Suprapubic skin (tissue), 4 donors: ENCODE measurements around the gene PTS.

ENCODE experiments used
- EP300 ChIP-seq: sonication (generic); formaldehyde crosslinking; IDR thresholded peaks from one replicate; pipeline ENCODE4 v1.6.1; 2017; ENCODE audit warnings: antibody characterized with exemption
- POLR2A ChIP-seq, 2 donors: fragments of 450-650 bp; IDR thresholded peaks; one replicate each; pipeline ENCODE4 v1.6.1; 2017; ENCODE audit warnings: antibody characterized with exemption in 2 of 2, mild to moderate bottlenecking in 2 of 2, moderate library complexity in 2 of 2
- POLR2AphosphoS5 ChIP-seq, 3 donors: sonication (generic); formaldehyde crosslinking; IDR thresholded peaks; one replicate each; pipeline ENCODE4 v1.6.1; 2017; ENCODE audit warnings: antibody characterized with exemption in 3 of 3
- TF ChIP-seq, protein P1 (sequence below), 2 donors: fragments of 200-600 bp in 1 of 2; fragments of 450-650 bp in 1 of 2; sonication (generic) in 1 of 2; IDR thresholded peaks; one replicate each; pipeline ENCODE4 v1.5.1; 2016 to 2019; ENCODE audit warnings: antibody characterized with exemption in 2 of 2, mild to moderate bottlenecking in 1 of 2, moderate library complexity in 1 of 2

DNA sequence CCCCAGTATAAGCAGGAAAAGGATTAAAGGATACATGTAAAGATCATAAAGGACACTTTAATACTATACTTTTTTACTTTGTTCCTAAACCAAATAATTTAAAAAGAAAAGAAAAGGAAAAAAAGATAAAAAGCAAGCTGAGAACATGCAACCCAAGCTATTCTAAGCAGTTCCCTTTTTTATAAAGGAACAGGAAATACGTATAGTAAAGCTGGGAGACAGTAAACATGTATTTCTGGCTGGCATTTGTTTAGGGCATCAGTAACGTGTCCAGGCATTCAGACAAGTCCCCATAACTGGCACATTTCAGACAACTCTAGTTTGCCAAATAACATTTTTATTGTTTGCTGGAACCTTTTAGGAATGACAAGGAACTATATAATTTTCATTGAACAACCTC lies 26.0 kb upstream of the PTS start:
- TF ChIP-seq, protein P1, sequence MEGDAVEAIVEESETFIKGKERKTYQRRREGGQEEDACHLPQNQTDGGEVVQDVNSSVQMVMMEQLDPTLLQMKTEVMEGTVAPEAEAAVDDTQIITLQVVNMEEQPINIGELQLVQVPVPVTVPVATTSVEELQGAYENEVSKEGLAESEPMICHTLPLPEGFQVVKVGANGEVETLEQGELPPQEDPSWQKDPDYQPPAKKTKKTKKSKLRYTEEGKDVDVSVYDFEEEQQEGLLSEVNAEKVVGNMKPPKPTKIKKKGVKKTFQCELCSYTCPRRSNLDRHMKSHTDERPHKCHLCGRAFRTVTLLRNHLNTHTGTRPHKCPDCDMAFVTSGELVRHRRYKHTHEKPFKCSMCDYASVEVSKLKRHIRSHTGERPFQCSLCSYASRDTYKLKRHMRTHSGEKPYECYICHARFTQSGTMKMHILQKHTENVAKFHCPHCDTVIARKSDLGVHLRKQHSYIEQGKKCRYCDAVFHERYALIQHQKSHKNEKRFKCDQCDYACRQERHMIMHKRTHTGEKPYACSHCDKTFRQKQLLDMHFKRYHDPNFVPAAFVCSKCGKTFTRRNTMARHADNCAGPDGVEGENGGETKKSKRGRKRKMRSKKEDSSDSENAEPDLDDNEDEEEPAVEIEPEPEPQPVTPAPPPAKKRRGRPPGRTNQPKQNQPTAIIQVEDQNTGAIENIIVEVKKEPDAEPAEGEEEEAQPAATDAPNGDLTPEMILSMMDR (IDR thresholded peaks at IDR 0.05): no peak
- TF ChIP-seq POLR2A (IDR thresholded peaks at IDR 0.05) (no peak), POLR2AphosphoS5 (IDR thresholded peaks at IDR 0.05) (no peak), EP300 (no peak)
